Astrocyte (in vitro differentiated cells and primary cell): Measurements from ENCODE around the gene ABCC10. TPM values are rescaled to one million over a fixed set of nuclear protein-coding genes. Genes with fewer than 3 reads are reported as not detected.

Experiments used
- DNase-seq: peaks from one replicate; pipeline ENCODE4 v3.0.0-alpha.2; 2010; ENCODE audit warnings: low read depth
- FAIRE-seq: peaks from 2 replicates; lab custom pipeline; 2011; peaks lifted over from hg19 to GRCh38; lab: Jason Lieb, UNC
- H2AFZ ChIP-seq: 2 replicates; pipeline ENCODE4 v1.6.0; 2012; ENCODE audit warnings: low read depth, low read length, inconsistent platforms
- H3K27ac ChIP-seq: 2 replicates; pipeline ENCODE4 v1.5.1; 2011; ENCODE audit warnings: low read depth, low read length, inconsistent platforms
- H3K27me3 ChIP-seq: 2 replicates; pipeline ENCODE4 v1.6.0; 2011; ENCODE audit warnings: low read length, inconsistent platforms; ENCODE audit not compliant: insufficient read depth
- H3K36me3 ChIP-seq: 2 replicates; pipeline ENCODE4 v1.5.1; 2011; ENCODE audit warnings: low read length, inconsistent platforms; ENCODE audit not compliant: insufficient read depth
- H3K4me1 ChIP-seq: 2 replicates; pipeline ENCODE4 v1.5.1; 2011; ENCODE audit warnings: low read length, inconsistent platforms; ENCODE audit not compliant: insufficient read depth
- H3K4me2 ChIP-seq: 2 replicates; pipeline ENCODE4 v1.6.0; 2012; ENCODE audit warnings: low read length, inconsistent platforms
- H3K4me3 ChIP-seq: 2 replicates; pipeline ENCODE4 v1.5.1; 2011; ENCODE audit warnings: low read depth, mild to moderate bottlenecking, low read length, inconsistent platforms; ENCODE audit not compliant: insufficient read depth
- H3K79me2 ChIP-seq: 2 replicates; pipeline ENCODE4 v1.6.0; 2012; ENCODE audit warnings: mild to moderate bottlenecking, low read length, inconsistent platforms; ENCODE audit not compliant: insufficient read depth
- H3K9ac ChIP-seq: 2 replicates; pipeline ENCODE4 v1.6.0; 2012; ENCODE audit warnings: mild to moderate bottlenecking, low read length, inconsistent platforms
- H3K9me3 ChIP-seq: 2 replicates; pipeline ENCODE4 v1.5.1; 2012; ENCODE audit warnings: low read depth, mild to moderate bottlenecking, low read length, inconsistent platforms; ENCODE audit not compliant: insufficient read depth
- H4K20me1 ChIP-seq: 2 replicates; pipeline ENCODE4 v1.6.0; 2012; ENCODE audit warnings: low read length, inconsistent platforms; ENCODE audit not compliant: insufficient read depth
- H3K27ac Mint-ChIP-seq: one replicate; pipeline ENCODE4 v1.8.0; 2021; ENCODE audit warnings: mild to moderate bottlenecking, mixed read lengths; ENCODE audit not compliant: unreplicated experiment
- H3K27me3 Mint-ChIP-seq: one replicate; pipeline ENCODE4 v1.8.0; 2021; ENCODE audit warnings: low read depth, mixed read lengths; ENCODE audit not compliant: unreplicated experiment
- H3K36me3 Mint-ChIP-seq: one replicate; pipeline ENCODE4 v1.8.0; 2021; ENCODE audit warnings: low read depth, mixed read lengths; ENCODE audit not compliant: unreplicated experiment
- H3K4me1 Mint-ChIP-seq: one replicate; pipeline ENCODE4 v1.8.0; 2021; ENCODE audit warnings: low read depth, mixed read lengths; ENCODE audit not compliant: unreplicated experiment
- H3K4me3 Mint-ChIP-seq: one replicate; pipeline ENCODE4 v1.8.0; 2021; ENCODE audit warnings: mild to moderate bottlenecking, moderate library complexity, mixed read lengths; ENCODE audit not compliant: unreplicated experiment
- H3K9me3 Mint-ChIP-seq: one replicate; pipeline ENCODE4 v1.8.0; 2021; ENCODE audit warnings: mild to moderate bottlenecking, mixed read lengths; ENCODE audit not compliant: unreplicated experiment
- EZH2 ChIP-seq: IDR thresholded peaks from 2 replicates; pipeline ENCODE4 v1.6.1; 2012; ENCODE audit warnings: mild to moderate bottlenecking, low read length, inconsistent platforms; ENCODE audit not compliant: insufficient read depth
- total RNA-seq: library from RNA; stranded (reverse); gene quantifications from 2 replicates; pipeline ENCODE4 v1.2.1, GENCODE V29; 2021
- TF ChIP-seq, protein P1 (sequence below): IDR thresholded peaks from 2 replicates; pipeline ENCODE4 v1.5.1; 2011; ENCODE audit warnings: low read depth, mild to moderate bottlenecking, inconsistent platforms, low read length, moderate library complexity; ENCODE audit not compliant: insufficient read depth

Gene ABCC10
- total RNA-seq, 1 donor from 2014 or later: 37.2 TPM

DNA sequence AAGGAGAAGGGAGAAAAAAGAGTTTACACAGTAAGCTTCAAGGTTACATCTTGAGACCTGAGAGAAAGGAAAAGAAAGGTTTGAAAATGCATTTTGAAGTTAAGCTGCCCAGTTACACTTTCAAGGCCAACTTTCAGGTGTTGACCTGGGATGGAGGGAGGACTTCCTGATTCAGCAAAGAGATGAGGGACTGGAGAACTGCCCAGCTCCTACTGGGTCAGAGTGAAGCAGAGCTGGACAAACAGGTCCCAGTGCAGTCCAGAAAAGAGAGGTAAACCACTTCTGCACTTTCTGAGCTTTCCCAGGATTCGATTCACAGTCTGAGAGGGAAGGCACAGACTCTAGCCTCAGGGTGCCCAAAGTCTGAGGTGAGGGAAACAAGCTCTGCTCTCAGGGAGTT, 44.1 kb downstream of the ABCC10 start:
- no peaks in the 10 kb centered on the region for H3K9me3 Mint-ChIP-seq
- Histone ChIP-seq H3K9me3 (no peaks in the 10 kb centered on the region), H3K4me3 (no peak overlapping the region), H3K4me1 (no peaks in the 10 kb centered on the region), H3K27ac (no peak overlapping the region), H3K27me3 (peaks cover 16% of the 10 kb centered on the region), H3K4me2 (no peak overlapping the region), H3K36me3 (no peaks in the 10 kb centered on the region), H3K9ac (no peak overlapping the region), H3K79me2 (no peaks in the 10 kb centered on the region), H2AFZ (no peak overlapping the region), H4K20me1 (no peaks in the 10 kb centered on the region)
- no peaks in the 10 kb centered on the region for H3K4me1 Mint-ChIP-seq
- H3K27me3 Mint-ChIP-seq: peaks cover 21% of the 10 kb centered on the region
- TF ChIP-seq EZH2: no peak
- TF ChIP-seq, protein P1, sequence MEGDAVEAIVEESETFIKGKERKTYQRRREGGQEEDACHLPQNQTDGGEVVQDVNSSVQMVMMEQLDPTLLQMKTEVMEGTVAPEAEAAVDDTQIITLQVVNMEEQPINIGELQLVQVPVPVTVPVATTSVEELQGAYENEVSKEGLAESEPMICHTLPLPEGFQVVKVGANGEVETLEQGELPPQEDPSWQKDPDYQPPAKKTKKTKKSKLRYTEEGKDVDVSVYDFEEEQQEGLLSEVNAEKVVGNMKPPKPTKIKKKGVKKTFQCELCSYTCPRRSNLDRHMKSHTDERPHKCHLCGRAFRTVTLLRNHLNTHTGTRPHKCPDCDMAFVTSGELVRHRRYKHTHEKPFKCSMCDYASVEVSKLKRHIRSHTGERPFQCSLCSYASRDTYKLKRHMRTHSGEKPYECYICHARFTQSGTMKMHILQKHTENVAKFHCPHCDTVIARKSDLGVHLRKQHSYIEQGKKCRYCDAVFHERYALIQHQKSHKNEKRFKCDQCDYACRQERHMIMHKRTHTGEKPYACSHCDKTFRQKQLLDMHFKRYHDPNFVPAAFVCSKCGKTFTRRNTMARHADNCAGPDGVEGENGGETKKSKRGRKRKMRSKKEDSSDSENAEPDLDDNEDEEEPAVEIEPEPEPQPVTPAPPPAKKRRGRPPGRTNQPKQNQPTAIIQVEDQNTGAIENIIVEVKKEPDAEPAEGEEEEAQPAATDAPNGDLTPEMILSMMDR: no peak
- H3K36me3 Mint-ChIP-seq: no peaks in the 10 kb centered on the region
- H3K4me3 Mint-ChIP-seq: no peak overlapping the region
- FAIRE-seq (no peak), DNase-seq (no peak)
- no peak overlapping the region for H3K27ac Mint-ChIP-seq

DNA sequence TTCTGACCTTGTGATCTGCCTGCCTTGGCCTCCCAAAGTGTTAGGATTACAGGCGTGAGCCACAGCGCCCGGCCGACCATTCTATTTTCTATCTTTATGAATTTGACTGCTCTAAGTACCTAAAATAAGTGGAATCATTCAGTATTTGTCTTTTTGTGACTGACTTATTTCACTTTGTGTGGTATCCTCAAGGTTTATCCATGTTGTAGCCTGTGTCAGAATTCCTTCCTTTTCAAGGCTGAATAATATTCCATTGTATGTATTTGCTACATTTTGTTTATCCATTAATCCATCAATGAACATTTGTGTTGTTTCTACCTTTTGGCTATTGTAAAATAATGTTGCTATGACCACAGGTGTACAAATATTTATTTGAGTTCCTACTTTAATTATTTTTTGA, 45.2 kb downstream of the ABCC10 start:
- H3K9ac ChIP-seq: no peak overlapping the region
- H3K27me3 ChIP-seq: peaks cover 16% of the 10 kb centered on the region
- no peak overlapping the region for H3K4me3 ChIP-seq
- peaks cover 16% of the 10 kb centered on the region for H3K27me3 Mint-ChIP-seq
- H3K4me3 Mint-ChIP-seq: no peak overlapping the region
- no peak for FAIRE-seq
- no peak overlapping the region for H3K27ac ChIP-seq
- no peaks in the 10 kb centered on the region for H3K36me3 ChIP-seq
- H3K4me1 ChIP-seq: peaks cover 5% of the 10 kb centered on the region
- no peak overlapping the region for H3K4me2 ChIP-seq
- no peaks in the 10 kb centered on the region for H3K4me1 Mint-ChIP-seq
- H4K20me1 ChIP-seq: no peaks in the 10 kb centered on the region
- TF ChIP-seq, protein P1: no peak
- TF ChIP-seq EZH2: no peak
- no peaks in the 10 kb centered on the region for H3K79me2 ChIP-seq
- H2AFZ ChIP-seq: no peak overlapping the region
- H3K27ac Mint-ChIP-seq: no peak overlapping the region
- no peaks in the 10 kb centered on the region for H3K9me3 ChIP-seq
- no peaks in the 10 kb centered on the region for H3K36me3 Mint-ChIP-seq
- H3K9me3 Mint-ChIP-seq: no peaks in the 10 kb centered on the region
- no peak for DNase-seq

DNA sequence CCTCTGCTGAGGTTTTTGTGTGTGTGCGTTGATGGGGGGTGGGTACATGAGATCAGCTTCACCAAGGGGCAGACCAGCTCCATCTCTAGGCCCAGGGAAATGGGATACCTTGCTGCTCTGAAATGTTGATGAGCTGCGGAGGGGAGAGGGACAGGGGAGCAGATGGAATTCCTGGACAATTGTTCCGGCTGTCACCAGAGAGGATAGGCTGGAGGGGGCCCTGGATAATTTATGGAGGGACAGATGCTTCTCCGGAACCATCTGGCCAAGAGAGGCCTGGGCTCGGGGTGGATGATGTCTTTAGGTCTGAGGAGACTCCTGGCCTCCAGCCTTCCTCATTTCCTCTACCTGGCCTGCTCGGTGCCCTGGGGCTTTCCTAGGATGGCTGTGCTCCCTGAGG, 48.2 kb downstream of the ABCC10 start:
- Histone ChIP-seq H3K27me3 (peaks cover 6% of the 10 kb centered on the region), H3K4me2 (no peak overlapping the region), H3K4me3 (no peak overlapping the region), H3K27ac (no peak overlapping the region), H4K20me1 (no peaks in the 10 kb centered on the region), H3K9ac (no peak overlapping the region), H2AFZ (no peak overlapping the region), H3K9me3 (no peaks in the 10 kb centered on the region), H3K36me3 (no peaks in the 10 kb centered on the region), H3K4me1 (peaks cover 13% of the 10 kb centered on the region), H3K79me2 (peaks cover 26% of the 10 kb centered on the region)
- peaks cover 2% of the 10 kb centered on the region for H3K27me3 Mint-ChIP-seq
- no peak overlapping the region for H3K4me3 Mint-ChIP-seq
- no peaks in the 10 kb centered on the region for H3K9me3 Mint-ChIP-seq
- DNase-seq (no peak), FAIRE-seq (no peak)
- no peak for TF ChIP-seq EZH2
- peaks cover 6% of the 10 kb centered on the region for H3K4me1 Mint-ChIP-seq
- no peak overlapping the region for H3K27ac Mint-ChIP-seq
- H3K36me3 Mint-ChIP-seq: no peaks in the 10 kb centered on the region
